OCI-M1 (cell line): ENCODE measurements around the gene ZBED2.
"Not testable (repeated sequence)": the region's sequence is repeated elsewhere in the genome, so short reads cannot be mapped to it uniquely, and the experiment has no call there.

Experiments used
- DNase-seq: peaks from one replicate; lab custom pipeline; 2025; lab: John Stamatoyannopoulos, UW

Gene ZBED2, protein sequence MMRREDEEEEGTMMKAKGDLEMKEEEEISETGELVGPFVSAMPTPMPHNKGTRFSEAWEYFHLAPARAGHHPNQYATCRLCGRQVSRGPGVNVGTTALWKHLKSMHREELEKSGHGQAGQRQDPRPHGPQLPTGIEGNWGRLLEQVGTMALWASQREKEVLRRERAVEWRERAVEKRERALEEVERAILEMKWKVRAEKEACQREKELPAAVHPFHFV

DNA sequence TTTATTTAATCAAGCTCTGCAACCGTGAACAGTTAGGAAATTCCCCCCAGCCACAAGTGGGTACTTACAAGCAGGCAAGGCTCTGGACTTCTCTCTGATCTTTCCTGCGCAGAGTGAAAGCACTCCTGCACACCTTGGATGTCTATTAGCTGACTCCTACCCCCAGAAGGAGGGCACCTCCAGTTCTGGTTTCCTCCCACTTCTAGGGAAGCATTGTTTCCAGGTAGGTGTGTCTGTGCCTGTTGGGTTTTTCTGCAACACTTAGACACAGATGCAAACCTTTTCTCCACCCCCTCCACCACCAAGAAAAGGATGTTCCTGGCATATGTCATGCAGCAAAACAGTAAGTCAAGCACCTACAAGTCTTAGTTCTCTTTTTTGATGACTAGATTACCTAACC lies at the start of gene ZBED2:
Gene ZBED2 (minus strand): TSS at position 115 of the 400 bp plus-strand sequence. CDS start 1,145 bp downstream, outside the sequence.
- DNase-seq = no peak

DNA sequence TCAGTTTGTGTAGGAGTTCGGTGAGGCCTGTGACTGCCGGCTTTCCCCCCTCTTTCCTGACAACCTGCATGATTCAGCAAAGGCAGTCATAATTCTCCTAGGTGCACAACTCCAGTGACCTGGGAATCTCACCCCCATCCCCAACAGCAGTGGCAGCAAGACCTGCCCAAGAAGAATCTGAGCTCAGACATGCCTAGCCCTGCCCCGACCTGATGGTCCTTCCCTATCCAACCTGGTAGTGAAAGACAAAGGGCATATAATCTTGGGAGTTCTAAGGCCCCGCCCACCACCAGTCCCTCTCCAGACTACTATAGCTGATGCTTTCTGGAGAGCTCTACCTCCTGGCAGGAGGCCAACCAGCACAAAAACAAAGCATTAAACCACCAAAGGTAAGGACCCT lies 44.2 kb upstream of the ZBED2 start:
- no peak for DNase-seq

DNA sequence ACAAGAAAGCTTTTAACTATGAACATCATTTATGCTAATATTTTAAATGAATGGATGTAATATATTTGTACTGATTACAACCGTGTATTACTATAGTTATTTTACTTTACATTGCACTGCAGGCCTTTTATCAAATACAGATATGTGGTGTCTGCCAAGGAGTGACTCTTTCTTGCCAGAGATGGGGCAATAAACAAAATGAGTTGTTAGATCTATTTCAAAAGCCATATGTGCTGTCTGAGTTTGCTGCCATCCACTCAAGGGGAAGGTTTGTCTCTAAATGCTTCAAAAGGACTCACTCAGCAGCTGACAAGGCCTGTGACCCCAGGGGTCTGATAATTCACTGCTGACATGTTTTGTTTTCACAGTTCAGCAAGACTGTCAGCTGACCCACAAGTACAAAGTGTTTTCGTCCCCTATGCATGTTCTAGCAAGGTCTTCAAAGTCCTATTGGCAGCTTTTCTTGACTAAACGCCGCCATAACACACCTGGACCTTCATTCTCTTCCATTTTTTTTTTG lies 41.3 kb upstream of the ZBED2 start:
- DNase-seq = no peak

DNA sequence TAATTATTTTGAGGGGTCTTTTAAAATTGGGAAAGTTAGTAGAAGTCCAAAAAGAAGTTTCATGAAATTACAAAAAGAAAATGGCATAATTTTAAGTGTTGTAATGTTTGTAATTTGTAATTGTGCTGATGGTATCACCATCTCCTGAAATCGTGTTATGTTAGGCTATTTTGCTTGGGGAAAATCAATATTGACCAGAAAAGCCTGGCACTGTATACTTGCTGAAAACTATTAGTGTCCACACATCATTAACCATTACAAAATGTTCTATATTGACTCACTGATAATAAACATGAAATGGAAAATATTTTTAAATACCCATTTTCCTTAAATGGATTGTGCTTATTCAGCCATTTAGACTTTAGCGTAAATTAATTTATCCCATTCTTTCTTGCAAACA lies 40.3 kb upstream of the ZBED2 start:
- DNase-seq = no peak

DNA sequence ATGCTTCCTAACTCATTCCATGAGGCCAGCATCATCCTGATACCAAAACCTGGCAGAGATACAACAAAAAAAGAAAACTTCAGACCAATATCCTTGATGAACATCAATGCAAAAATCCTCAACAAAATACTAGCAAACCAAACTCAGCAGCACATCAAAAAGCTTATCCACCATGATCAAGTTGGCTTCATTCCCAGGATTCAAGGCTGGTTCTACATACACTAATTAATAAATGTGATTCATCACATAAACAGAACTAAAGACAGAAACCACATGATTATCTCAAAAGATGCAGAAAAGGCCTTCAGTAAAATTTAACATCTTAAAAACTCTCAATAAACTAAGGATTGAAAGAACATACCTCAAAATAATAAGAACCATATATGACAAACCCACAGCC lies 35.5 kb upstream of the ZBED2 start:
- DNase-seq = not testable (repeated sequence)

DNA sequence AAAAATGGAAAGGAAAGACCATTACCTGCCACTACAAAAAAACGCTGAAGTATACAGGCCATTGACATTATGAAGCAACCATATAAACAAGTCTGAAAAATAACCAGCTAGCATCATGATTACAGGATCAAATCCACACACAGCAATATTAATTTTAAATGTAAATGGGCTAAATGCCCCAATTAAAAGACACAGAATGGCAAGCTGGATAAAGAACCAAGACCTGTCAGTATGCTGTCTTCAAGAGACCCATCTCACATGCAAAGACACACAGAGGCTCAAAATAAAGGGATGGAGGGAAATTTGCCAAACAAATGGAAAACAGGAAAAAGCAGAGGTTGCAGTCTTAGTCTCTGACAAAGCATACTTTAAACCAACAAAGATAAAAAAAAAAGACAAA lies 33.9 kb upstream of the ZBED2 start:
- DNase-seq = not testable (repeated sequence)

DNA sequence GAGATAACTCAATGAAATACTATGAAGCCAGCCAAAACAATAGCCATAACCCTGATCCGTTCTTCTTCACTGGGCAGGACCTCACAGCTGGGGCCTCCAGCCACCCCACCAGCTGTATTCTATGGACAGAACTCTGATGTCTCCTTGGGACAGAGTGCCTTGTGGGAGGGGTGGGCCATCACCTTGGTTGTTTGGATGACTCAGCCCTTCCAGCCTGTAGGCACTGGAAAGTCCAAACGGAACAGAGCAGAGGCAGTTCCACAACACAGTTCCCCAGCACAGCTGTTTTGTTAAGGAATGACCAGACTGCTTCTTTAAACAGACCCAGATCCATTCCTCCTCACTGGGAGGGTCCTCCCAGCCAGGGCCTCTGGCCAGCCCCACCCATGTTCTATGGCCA lies 31.9 kb upstream of the ZBED2 start:
- DNase-seq = no peak

DNA sequence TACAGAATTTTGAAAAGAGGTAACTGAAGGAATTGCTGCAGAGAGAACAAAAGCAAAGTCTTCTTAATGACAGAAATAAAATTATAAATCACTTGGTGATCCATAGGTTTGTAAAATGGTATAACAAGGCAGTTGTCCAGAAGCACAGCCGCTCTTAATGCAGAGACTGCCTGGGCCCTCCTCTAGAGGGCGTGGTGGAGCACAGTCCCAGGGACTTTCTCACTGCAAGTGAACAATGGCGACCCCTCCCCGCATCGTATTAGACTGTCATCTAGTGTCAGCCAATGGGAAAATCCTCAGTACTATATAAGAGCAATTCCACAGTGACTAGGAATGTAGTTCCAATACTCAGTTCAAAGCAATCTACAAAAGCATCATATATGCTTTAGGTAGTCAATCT lies 26.4 kb upstream of the ZBED2 start:
- peak; percentile 45 for DNase-seq

DNA sequence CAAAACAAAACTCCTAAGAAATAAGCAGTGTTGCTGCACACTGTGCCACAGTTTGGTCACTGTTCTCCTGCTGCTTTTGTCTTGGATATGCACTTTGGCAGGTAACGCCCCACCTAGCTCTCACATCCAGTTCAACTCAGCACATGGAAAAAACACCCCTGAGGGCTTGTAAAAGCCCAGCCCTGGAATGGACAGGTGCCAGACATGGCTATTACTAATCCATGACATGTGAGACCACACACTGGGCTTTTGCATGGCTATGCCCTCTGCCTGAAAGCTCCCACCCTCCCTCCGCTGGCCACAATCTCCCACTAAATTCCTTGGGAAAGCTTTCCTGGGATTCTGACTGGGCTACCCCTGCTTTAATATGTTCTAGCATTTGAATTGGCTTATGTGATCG lies 24.7 kb upstream of the ZBED2 start:
- DNase-seq = no peak

DNA sequence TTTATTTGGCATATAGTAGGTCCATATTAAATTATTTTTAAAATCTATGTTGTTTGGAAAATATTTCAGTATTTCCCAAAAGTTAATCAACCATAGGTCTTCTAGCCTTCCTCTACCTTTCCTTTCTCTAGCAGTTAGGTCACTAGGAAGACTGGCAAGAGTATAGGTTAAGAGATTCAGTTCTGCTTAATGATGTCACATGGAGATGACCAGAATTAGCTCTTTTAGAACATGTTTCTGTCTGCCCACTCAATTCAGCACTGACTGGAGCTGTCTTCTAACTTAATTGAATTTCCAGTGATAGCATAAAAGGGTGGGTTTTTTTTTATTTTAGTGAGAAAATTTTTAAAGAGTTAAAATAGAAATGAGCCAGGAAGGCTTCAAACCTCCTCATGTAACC lies 23.8 kb upstream of the ZBED2 start:
- DNase-seq = no peak

DNA sequence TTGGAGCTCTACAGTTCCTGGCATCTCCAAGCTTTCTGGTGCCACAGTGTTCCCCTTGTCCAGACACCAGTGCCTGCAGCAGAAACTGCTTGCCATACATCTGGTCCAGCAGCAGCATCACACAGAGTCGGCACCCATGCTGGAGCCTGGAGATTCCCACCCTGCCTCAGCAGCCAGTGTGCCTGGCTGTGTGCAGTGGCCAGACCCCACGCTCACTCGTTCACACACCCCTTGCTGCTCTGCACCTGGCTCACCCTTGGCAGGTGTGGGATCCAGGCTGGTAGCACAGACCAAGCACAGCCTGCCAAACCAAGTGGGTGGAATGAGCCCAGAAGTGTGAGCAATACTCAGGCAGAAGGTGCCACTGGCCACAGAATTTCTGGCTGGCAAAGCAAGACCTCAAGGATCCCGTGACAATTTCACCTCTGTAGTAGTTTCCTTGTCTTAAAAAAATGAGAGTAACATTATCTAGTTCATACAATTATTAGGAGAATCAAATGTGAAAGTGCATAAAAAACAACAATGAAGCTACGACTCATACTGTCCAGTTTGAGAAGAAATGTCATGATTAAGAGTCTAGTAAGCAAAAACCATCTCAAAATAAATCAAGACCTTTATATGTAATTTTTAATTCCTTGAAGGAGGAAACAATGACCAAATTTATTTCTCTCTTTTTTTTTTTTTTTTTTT lies 22.9 kb upstream of the ZBED2 start:
- no peak for DNase-seq

DNA sequence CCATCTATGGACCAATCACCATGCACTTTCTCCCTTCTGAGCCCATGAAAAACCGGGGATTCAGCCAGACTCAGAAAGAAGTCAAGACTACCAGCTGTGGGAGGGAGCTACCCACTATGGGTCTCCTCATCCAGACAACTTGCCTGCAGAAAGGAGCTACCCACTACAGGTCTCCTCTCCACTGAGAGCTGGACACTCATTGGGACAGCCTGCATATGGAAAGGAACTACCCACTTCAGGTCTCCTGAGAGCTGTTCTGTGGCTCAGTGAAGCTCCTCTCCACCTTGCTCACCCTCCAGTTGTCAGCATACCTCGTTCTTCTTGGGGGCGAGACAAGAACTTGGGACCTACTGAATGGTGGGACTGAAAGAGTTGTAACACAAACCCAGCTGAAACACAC lies 22.3 kb upstream of the ZBED2 start:
- DNase-seq = no peak

DNA sequence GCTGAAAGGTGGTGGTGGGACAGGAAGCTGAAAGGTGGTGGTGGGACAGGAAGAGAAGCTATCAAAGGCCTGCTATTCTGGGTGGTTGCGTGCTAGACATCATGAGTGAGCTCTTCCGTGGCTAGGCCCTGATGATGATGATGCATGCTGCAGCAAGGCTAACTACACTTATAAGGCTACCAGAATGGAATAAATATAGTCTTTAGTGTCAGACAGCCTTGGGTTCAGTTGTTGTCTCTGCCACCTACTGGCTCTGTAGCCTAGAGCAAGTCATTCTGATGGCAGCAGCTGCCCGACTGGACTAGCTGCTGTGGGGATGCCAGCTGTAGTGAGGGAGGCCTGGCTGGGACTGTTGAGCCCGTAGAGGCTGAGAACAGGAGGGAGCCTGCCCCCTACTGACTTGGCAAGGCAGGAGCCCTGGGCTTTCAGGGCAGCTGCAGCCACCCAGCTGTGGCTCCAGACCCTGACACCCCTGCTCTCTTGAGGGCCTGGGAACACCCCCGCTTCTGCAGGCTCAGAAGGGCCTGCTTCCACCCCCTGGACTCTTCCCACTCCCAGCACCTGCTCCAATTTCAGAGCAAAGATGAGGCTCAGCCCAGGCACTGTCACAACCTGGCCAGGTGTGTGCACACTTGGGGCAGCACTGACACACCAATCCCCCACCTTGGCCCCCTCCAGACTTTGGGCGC lies 21.4 kb upstream of the ZBED2 start:
- DNase-seq = no peak

DNA sequence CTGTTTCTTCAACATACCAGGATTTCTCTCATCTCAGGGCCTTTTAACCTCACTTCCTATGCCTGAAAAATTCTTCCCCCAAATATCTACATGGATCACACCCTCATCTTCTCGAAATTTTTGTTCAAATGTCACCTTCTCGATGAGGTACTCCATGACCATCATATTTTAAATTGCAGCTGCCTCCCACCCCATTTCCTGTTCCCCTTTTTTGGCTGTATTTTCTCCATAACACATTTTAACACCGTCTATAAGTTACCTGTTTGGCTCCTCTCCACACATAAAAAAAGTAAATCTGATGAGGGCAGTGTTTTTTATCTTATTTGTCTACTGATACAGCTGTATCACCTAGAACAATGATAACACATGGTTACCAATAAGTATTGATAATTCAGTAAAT lies 20.7 kb upstream of the ZBED2 start:
- no peak for DNase-seq

DNA sequence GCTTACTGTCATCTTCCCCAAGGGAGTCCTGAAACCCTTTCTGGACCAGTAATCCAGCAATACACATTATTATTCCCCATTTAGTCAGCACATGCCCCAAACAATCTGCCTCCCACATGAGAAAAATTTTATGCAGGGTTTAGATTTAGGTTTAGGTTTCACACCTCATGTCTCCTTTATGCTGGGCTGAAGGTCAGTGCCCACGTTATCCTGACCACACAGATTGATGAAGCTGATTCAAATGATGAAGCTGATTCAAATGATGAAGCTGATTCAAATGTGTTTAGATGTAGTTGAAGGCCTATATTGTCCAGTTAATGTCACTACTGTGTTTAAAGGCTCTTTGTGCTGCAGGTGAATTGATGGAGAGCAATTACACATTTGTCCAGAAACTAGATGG lies 18.1 kb upstream of the ZBED2 start:
- DNase-seq = no peak

DNA sequence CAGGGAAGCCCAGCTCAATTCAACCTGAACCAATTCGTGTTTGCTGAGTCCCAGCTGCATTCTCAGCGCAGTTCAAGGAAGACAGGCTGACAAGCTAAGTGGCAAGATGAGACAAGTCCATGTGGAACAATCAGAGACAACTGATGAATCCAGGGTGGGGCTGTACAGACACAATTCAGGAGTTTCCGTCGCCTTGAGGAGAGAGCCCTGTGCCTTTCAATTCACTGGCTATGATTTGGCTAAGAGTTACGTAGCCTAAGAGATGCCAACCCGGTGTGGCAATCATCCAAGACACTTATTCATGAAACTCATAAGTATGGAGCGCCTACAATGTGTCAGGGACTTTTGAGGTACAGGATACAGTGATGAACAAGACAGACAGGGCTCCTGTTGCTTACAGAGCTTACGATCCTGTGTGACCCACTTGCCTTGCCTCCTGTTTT lies 15.5 kb upstream of the ZBED2 start:
- DNase-seq = no peak

DNA sequence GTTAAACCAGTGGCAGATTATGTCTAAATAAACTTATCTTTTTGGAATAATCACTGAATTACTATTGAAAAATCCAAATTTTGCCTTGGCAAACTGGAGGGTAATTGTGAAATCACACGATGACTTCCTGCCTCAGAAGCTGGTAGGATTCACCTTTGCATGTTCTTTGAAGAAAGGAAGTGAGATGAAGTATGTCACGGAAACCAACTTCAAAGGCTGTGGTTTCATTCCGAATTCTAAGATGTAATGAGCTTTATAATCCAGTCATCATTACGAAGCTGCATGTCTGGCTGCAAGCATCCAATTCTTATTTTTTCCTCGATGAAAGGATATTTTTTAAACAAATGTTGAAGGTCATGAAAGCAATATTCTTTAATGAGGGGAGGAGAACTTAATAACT lies 15.0 kb upstream of the ZBED2 start:
- DNase-seq = no peak

DNA sequence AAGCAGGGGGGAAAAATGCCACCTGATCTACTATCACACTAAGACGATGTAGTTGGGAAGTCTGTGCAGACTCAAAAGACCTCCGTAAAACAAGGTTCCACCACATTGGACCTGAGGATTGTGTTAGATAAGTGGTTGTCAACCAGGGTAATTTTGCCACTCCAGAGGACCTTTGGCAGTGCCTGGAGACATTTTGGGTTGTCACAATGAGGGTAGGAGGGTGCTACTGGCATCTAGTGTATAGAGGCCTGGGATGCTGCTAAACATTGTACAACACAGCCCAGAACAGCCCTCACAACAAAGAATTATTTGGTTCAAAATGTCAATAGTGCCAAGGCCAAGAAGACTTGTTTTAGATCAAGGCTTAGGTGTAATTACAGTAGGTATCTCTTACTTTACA lies 14.6 kb upstream of the ZBED2 start:
- no peak for DNase-seq

DNA sequence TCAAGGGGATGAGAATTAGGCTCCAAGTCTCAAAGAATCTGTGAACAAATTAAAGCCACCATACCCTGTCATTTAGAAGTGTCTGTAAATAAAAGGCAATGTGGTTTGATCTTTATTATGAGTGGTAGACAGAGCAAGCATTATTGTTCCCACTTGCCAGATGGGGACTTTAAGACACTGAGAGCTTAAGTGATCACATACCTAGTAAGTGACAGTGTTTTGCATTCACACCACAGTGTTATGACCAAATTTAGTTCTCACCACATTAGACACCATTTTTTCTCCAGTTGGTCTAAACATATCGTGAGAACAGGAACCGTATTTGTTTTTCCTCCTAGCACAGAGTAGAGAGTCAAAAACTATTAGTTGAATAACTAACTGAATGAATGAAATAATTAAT lies 13.2 kb upstream of the ZBED2 start:
- no peak for DNase-seq

DNA sequence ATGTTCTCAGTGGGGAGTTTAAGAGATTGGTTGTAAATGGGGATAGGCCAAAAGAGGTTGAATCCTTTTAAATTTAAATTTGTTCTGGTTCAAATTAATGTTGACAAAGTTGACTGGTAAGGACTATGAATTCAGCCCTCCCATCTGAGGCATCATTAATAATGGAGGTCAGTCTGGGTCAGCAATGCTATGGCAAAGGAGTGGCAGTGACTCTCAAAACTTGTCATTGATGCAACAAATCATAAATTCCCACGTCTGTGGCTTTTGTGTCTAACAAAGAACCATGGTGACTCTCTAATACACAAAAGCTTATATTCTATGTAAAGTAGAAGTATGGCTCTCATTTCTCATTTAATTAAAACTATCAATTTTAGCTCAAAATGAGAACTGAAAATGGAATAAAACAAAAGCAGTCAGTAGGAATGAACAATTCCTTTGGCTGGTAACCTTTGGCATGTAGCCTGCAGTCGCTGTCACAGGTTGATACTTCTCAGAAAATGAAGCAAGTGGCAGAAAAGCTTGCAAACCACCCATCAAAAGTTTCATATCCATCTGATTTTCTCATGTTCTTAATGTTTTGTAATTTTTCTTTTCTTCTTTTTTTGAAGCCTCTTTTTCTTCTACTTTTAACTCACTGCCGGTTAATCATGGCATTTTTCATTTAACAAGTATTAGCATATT lies 12.2 kb upstream of the ZBED2 start:
- DNase-seq = no peak

DNA sequence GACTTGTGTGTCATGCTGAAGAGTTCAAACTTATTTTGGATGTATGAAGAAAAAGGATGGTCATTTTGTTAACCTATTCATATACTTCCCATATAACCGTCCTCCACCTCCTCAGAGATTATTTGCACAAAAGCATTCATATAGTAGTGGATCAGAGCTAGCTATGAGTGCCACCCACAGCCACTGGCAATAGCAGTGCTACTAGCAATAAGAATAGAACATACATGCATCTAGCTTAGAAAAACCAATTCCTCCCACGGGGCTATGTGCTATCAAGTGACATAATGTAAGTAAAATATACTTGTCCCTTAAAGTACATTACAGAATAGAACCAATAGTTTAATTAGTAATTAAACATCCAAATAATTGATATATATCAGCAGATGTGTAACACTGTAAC lies 10.3 kb upstream of the ZBED2 start:
- no peak for DNase-seq

DNA sequence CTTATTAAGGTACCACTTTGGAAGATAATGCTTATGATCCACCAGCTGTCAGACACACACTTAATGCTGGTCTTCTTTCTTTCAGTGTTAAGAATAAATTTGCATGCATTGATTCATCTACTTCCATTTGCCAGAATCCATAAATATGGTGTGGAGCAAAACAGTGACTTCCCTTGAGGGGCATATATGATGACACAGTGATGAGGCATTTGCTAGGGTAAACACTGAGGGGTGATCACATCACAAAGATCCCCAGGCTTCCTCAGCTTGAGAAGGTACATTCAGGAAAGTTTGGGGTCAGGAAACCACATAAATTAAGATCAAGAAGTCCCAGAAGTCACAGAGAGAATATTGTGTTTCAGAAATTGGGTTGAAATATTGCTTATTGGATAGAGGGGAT lies 9.9 kb upstream of the ZBED2 start:
- no peak for DNase-seq

DNA sequence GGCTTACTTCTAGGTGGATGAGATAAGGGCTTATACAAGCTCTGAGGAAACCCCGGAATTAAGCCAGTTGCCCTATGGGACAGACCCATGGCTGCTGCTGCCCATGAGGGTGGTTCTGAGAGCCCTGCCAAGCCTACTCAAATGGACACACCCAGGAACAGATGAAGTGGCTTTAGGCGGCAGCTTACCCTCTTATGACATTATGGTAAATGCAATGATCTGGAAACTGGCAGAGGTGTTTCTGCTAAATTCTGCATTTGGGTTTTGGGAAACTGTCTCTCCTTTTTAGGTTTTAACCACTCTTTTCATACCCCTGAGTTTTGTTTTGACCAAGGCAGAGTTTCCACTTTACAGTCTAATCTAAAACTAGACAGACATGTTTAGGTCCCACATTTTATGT lies 9.0 kb upstream of the ZBED2 start:
- no peak for DNase-seq
